ENCODE data around the gene INSYN2B. TPM values are rescaled to one million over a fixed set of nuclear protein-coding genes. Genes with fewer than 3 reads are reported as not detected.

INSYN2B gene
- 33.5 and 43.6 TPM in 2 replicates for total RNA-seq (2012; rRNA removed)
- polyA plus RNA-seq (2012; rRNA removed) = 9.1 TPM in 2 replicates
- polyA plus RNA-seq (2012; cell fraction: cytosol; rRNA removed) = 2.8 TPM in 2 replicates
- 3.5 and 8.2 TPM in 2 replicates for polyA plus RNA-seq (2012; cell fraction: nucleus; rRNA removed; ENCODE audit: low replicate concordance)
- percentile 57 among the genes with signal in this experiment for Bru-seq, nascent RNA
- BruChase-seq, experiment 1, labeled RNA remaining after a 6-hour chase = percentile 39 among the genes with signal in this experiment
- BruChase-seq, experiment 2, labeled RNA remaining after a 2-hour chase = percentile 43 among the genes with signal in this experiment
- long read RNA-seq, partial matches to known transcripts = 0 of 1 reads
- long read RNA-seq, other reads (novel, unspliced or antisense) = 0 of 1 reads

DNA sequence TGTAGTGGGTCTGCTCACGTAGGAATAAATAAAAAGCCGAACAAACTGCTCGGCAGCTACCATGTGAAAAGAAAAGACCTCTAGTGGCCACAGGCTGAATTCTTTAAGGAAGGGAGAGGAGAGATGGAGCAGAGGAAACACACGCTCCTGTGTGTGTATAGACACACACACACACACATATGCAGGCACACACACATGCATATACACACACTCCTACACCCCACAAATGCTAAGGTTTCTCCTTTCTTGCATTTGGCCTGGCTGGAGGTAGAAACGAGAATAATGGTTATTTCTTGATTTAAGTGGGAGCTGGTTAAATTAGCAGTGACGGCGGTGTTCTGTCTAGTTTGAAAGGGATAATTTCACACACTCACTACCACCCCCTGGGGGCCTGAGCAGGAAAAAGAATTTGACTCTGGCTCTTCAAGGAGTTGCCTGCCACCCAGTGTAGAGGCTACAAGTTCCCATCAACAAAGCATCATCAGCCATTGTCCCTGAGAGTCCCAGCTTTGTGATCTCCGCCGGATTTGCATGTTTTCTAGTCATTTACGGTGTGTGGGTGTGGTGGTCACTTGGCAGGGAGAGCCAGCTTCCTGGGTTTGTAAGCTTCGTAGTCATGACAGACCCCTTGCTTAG lies at the start of gene INSYN2B:
TSS of gene INSYN2B (minus strand) at position 78 of the 636 bp plus-strand sequence. CDS start 96,597 bp downstream, outside the sequence.
- Histone ChIP-seq H3K9me1 (ENCODE audit: insufficient read depth, low read length) (peaks cover 3% of the 10 kb centered on the region), H2AK5ac (ENCODE audit: low read depth, low read length) (peak within 1 kb of the TSS; percentile 57; the same call in 1 of the 2 replicates), H3K23ac (ENCODE audit: low read depth, low read length) (peak within 1 kb of the TSS; percentile 83), H3K27ac (ENCODE audit: insufficient read depth, low read length) (peak within 1 kb of the TSS; percentile 85), H3K9me3 (ENCODE audit: control insufficient read depth, insufficient read depth, low read length) (no peaks in the 10 kb centered on the region), H3K56ac (ENCODE audit: extremely low read depth, insufficient read depth, low read length) (peak within 1 kb of the TSS; percentile 97), H3K9ac (ENCODE audit: low read depth, low read length) (peak within 1 kb of the TSS; percentile 91), H2AFZ (replicated peaks; ENCODE audit: low read length, poor library complexity) (peak within 1 kb of the TSS; percentile 92), H4K8ac (ENCODE audit: low read depth in 2 of 2, low read length in 2 of 2) (peak within 1 kb of the TSS; percentile 33 to 87), H2AK9ac (replicated peaks; ENCODE audit: low read depth, low read length, poor library complexity) (peak within 1 kb of the TSS; percentile 31), H4K5ac (ENCODE audit: low read depth, low read length) (peak within 1 kb of the TSS; percentile 76; the same call in 1 of the 2 replicates), H3K4me1 (ENCODE audit: control insufficient read depth, insufficient read depth, low read length) (peaks cover 21% of the 10 kb centered on the region), H2BK20ac (ENCODE audit: low read depth, low read length) (peak within 1 kb of the TSS; percentile 82), H4K91ac (ENCODE audit: insufficient read depth, low read depth, low read length) (peak within 1 kb of the TSS; percentile 88), H4K20me1 (ENCODE audit: insufficient read depth, low read length) (no peaks in the 10 kb centered on the region), H3K18ac (ENCODE audit: low read depth, low read length) (peak within 1 kb of the TSS; percentile 95), H3K4me3 (ENCODE audit: insufficient read depth, low read depth, low read length) (peak within 1 kb of the TSS; percentile 66), H3K4me2 (ENCODE audit: low read depth, low read length) (peak within 1 kb of the TSS; percentile 98), H2BK5ac (ENCODE audit: low read depth, low read length, poor library complexity, severe bottlenecking) (peak within 1 kb of the TSS; percentile 89), H2BK120ac (ENCODE audit: low read depth, low read length) (peak within 1 kb of the TSS; percentile 92), H3K27me3 (ENCODE audit: control insufficient read depth, insufficient read depth, low read length) (no peaks in the 10 kb centered on the region), H2BK15ac (ENCODE audit: low read depth, low read length) (peak within 1 kb of the TSS; percentile 77), H3K4ac (ENCODE audit: low read depth, low read length) (peak within 1 kb of the TSS; percentile 89), H3K14ac (replicated peaks; ENCODE audit: low read depth, low read length) (peak within 1 kb of the TSS; percentile 94), H3K79me1 (ENCODE audit: low read depth in 1 of 2, low read length in 2 of 2) (peaks cover 8 to 43% of the 10 kb centered on the region in 2 experiments; a peak in 3 of 4 replicates), H3K36me3 (ENCODE audit: control insufficient read depth, insufficient read depth, low read length) (no peaks in the 10 kb centered on the region)
- CTCF ChIA-PET = interaction anchor here (0.6 to 2.7 kb wide), 64 partner anchors 9 to 537 kb away, joined by 3 to 117 read pairs (median 4); no protein-coding TSS in a partner anchor
- intact Hi-C loops (cut with micrococcal nuclease) (loop anchor here (1.0 to 2.0 kb wide), 5 partner anchors 90 to 396 kb away; no protein-coding TSS in a partner anchor), dilution Hi-C loops (cut with HindIII; ENCODE audit: low sequenced_read_pairs, unreplicated experiment) (no loop called here), in situ Hi-C loops (cut with MboI; ENCODE audit: low sequenced_read_pairs) (loop anchor here (5.0 kb wide), 1 partner anchor 278 kb away; no protein-coding TSS in a partner anchor)
- POLR2A ChIA-PET (ENCODE audit: unreplicated experiment) = interaction anchor here (0.6 kb wide), 1 partner anchor 11 kb away, joined by 3 read pairs; no protein-coding TSS in a partner anchor
- ATAC-seq (ENCODE audit: low read depth) (peak; percentile 79), DNase-seq (peak; percentile 87)
- BruUV-seq (replicated peaks) = no TSS peak
- no CpG with 5 or more reads among the region's 11 CpGs for WGBS, 2 experiments (ENCODE audit: extremely low coverage in 2 of 2, insufficient read length in 1 of 2)
- TF ChIP-seq MAZ (IDR thresholded peaks at IDR 0.05; ENCODE audit: borderline replicate concordance, low read depth, low read length) (no peak), RFX5 (IDR thresholded peaks at IDR 0.05; ENCODE audit: low read depth, low read length) (no peak), RCOR1 (IDR thresholded peaks at IDR 0.05; ENCODE audit: insufficient replicate concordance, low read length) (no peak), MXI1 (IDR thresholded peaks at IDR 0.05; ENCODE audit: borderline replicate concordance, low read depth, low read length) (peak; percentile 57; the same call in 1 of the 2 replicates), MAFK (IDR thresholded peaks at IDR 0.05; ENCODE audit: low read depth, low read length) (no peak), SMC3 (IDR thresholded peaks at IDR 0.05; ENCODE audit: low read depth, low read length) (peak; percentile 76), RAD21 (IDR thresholded peaks at IDR 0.05; ENCODE audit: low read length) (peak; percentile 78), CHD1 (IDR thresholded peaks at IDR 0.05; ENCODE audit: low read depth, low read length) (no peak; the same call in 1 of the 2 replicates), FOS (IDR thresholded peaks at IDR 0.05; ENCODE audit: low read depth, low read length) (no peak)
- TF ChIP-seq, protein P1, sequence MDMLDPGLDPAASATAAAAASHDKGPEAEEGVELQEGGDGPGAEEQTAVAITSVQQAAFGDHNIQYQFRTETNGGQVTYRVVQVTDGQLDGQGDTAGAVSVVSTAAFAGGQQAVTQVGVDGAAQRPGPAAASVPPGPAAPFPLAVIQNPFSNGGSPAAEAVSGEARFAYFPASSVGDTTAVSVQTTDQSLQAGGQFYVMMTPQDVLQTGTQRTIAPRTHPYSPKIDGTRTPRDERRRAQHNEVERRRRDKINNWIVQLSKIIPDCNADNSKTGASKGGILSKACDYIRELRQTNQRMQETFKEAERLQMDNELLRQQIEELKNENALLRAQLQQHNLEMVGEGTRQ (IDR thresholded peaks at IDR 0.05; ENCODE audit: low read depth, low read length) = no peak
- TF ChIP-seq, protein P2, sequence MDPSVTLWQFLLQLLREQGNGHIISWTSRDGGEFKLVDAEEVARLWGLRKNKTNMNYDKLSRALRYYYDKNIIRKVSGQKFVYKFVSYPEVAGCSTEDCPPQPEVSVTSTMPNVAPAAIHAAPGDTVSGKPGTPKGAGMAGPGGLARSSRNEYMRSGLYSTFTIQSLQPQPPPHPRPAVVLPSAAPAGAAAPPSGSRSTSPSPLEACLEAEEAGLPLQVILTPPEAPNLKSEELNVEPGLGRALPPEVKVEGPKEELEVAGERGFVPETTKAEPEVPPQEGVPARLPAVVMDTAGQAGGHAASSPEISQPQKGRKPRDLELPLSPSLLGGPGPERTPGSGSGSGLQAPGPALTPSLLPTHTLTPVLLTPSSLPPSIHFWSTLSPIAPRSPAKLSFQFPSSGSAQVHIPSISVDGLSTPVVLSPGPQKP (IDR thresholded peaks at IDR 0.05; ENCODE audit: borderline replicate concordance, low read depth, low read length) = no peak
